ENCODE results near the gene EPHA3.
A peak's percentile ranks its signal among the peaks of the same experiment; 100 is the strongest.

The EPHA3 gene

GRCh38 chr3:89314454-89315098 lies 207.2 kb downstream of the EPHA3 start:
- no peak overlapping the region for H3K4me3 ChIP-seq (ENCODE audit: control insufficient read depth, low read depth, low read length)
- peak; percentile 24 for TF ChIP-seq CTCF (IDR thresholded peaks at IDR 0.05; ENCODE audit: control insufficient read depth, insufficient read depth, low read depth, low read length, missing control alignments)
- DNase-seq (ENCODE audit: low read depth) = no peak

GRCh38 chr3:89315750-89316470 lies 208.5 kb downstream of the EPHA3 start:
- no peak for DNase-seq (ENCODE audit: low read depth)
- no peak overlapping the region for H3K4me3 ChIP-seq (ENCODE audit: control insufficient read depth, low read depth, low read length)
- no peak for TF ChIP-seq CTCF (IDR thresholded peaks at IDR 0.05; ENCODE audit: control insufficient read depth, insufficient read depth, low read depth, low read length, missing control alignments)

- no peak for TF ChIP-seq CTCF (IDR thresholded peaks at IDR 0.05; ENCODE audit: control insufficient read depth, insufficient read depth, low read depth, low read length, missing control alignments)
Measured at GRCh38 chr3:89320186-89320585, 212.8 kb downstream of the EPHA3 start.

GRCh38 chr3:89326997-89327396 lies 219.6 kb downstream of the EPHA3 start:
- no peak overlapping the region for H3K4me3 ChIP-seq (ENCODE audit: control insufficient read depth, low read depth, low read length)
- DNase-seq (ENCODE audit: low read depth) = no peak
- TF ChIP-seq CTCF (IDR thresholded peaks at IDR 0.05; ENCODE audit: control insufficient read depth, insufficient read depth, low read depth, low read length, missing control alignments) = no peak

More at GRCh38 chr3:89320186-89320585, 212.8 kb downstream of the EPHA3 start:
- DNase-seq (ENCODE audit: low read depth) = no peak
- no peak overlapping the region for H3K4me3 ChIP-seq (ENCODE audit: control insufficient read depth, low read depth, low read length)

- no peak for TF ChIP-seq CTCF (IDR thresholded peaks at IDR 0.05; ENCODE audit: control insufficient read depth, insufficient read depth, low read depth, low read length, missing control alignments)
- H3K4me3 ChIP-seq (ENCODE audit: control insufficient read depth, low read depth, low read length) = no peak overlapping the region
- DNase-seq (ENCODE audit: low read depth) = no peak
Measured at GRCh38 chr3:89332386-89332785, 225.0 kb downstream of the EPHA3 start.

- H3K4me3 ChIP-seq (ENCODE audit: control insufficient read depth, low read depth, low read length) = no peak overlapping the region
- TF ChIP-seq CTCF (IDR thresholded peaks at IDR 0.05; ENCODE audit: control insufficient read depth, insufficient read depth, low read depth, low read length, missing control alignments) = no peak
Measured at GRCh38 chr3:89332793-89333192, 225.4 kb downstream of the EPHA3 start.

More at GRCh38 chr3:89332793-89333192, 225.4 kb downstream of the EPHA3 start:
- no peak for DNase-seq (ENCODE audit: low read depth)
